ENCODE data around the gene ST8SIA5.

- TF ChIP-seq CTCF (IDR thresholded peaks at IDR 0.05; ENCODE audit: low read length) (no peak), EZH2 (IDR thresholded peaks at IDR 0.05; ENCODE audit: borderline replicate concordance, low read length) (no peak)
These were observed 73.6 kb downstream of the ST8SIA5 start for GRCh38 chr18:46683252-46683651.

All from OCI-LY1 (cell line).